ENCODE data around the gene LRRK1.

- no peak for TF ChIP-seq EZH2 (IDR thresholded peaks at IDR 0.05; ENCODE audit: borderline replicate concordance, insufficient read depth, low read depth, low read length, poor library complexity, severe bottlenecking)
- no peak for TF ChIP-seq CTCF (IDR thresholded peaks at IDR 0.05)
Measured at GRCh38 chr15:101097111-101097510, 178.0 kb downstream of the LRRK1 start.
